Fibroblast of the conjunctiva (primary cell): Measurements from ENCODE around the gene C14orf119.

Experiments used
- DNase-seq: peaks from one replicate; pipeline ENCODE4 v3.0.0-alpha.2; 2010; ENCODE audit warnings: low read depth

The C14orf119 gene, protein sequence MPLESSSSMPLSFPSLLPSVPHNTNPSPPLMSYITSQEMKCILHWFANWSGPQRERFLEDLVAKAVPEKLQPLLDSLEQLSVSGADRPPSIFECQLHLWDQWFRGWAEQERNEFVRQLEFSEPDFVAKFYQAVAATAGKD

DNA sequence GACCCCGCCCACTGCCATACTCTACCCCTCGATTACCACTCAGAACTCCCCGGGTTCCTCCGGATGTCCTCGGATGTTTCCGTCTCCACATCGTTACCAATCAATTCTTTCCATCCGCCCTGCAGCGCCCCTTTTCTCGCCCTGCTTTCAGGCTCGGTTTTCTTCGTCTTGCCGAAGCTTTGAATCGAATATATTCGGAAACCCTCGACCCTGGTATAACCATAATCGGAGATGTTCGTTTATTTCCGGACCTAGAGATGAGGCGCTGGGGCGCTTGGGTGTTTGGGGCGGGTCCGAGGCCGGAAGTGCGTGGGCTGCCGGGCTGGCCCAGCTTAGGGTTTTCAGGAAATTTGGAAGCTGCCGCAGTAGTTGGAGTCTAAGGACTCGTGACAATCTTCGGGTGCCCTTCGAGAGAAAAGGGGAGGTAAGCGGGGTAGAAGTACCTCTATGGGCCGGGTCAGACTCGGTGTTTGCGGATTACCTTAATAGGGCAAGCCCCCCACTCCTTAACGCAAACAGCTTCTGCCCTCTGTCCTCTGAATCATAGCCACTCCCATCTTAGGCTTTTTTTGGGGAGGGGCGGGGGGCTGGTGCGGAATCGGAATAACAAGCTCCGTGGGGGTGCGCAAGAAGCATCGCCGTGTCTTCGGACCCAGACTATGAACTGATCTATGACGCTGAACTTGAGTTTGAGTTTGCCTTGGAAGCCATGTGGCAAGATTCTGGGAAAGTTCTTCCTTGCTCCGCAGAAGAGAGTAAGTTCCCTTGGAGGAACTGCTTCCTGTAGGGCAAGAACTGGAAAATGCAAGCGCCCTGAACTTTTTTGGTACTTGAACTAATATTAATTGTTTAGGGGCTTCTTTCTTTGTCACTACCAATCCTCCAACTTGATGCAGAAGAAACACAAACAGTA, at the start of gene C14orf119:
TSS of gene C14orf119 (plus strand) at position 310 of the 913 bp plus-strand sequence. CDS start 2,154 bp downstream, outside the sequence.
- DNase-seq: peak; percentile 99

DNA sequence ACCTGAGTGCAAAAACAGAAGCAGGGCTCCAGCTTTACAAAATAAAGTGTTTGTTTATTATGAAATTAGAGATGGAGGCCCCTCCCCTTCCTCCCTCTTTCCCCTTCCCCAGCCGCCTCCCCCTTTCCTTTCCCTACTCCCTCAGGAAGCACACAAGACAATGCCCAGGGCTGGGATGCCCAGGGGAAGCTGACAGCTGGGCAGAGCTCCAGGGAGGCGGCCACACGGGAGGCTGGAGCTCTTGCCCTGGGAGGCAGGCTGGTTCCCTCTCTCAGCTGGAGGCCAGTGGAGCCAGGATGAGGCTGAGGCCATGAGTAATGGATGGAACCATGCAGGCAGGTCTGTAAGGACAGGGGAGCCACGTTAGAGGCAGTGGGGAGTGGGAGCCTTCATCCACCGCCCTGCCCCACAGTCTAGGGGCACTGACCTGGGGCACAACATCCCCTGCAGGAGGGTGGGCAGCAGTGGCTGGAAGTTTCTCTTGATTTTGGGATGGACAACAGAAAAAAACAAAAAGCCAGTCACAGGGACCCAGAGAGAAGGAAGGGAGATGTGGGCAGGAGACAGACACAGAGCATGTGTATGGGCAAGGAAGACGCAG, 48.2 kb upstream of the C14orf119 start:
- no peak for DNase-seq

DNA sequence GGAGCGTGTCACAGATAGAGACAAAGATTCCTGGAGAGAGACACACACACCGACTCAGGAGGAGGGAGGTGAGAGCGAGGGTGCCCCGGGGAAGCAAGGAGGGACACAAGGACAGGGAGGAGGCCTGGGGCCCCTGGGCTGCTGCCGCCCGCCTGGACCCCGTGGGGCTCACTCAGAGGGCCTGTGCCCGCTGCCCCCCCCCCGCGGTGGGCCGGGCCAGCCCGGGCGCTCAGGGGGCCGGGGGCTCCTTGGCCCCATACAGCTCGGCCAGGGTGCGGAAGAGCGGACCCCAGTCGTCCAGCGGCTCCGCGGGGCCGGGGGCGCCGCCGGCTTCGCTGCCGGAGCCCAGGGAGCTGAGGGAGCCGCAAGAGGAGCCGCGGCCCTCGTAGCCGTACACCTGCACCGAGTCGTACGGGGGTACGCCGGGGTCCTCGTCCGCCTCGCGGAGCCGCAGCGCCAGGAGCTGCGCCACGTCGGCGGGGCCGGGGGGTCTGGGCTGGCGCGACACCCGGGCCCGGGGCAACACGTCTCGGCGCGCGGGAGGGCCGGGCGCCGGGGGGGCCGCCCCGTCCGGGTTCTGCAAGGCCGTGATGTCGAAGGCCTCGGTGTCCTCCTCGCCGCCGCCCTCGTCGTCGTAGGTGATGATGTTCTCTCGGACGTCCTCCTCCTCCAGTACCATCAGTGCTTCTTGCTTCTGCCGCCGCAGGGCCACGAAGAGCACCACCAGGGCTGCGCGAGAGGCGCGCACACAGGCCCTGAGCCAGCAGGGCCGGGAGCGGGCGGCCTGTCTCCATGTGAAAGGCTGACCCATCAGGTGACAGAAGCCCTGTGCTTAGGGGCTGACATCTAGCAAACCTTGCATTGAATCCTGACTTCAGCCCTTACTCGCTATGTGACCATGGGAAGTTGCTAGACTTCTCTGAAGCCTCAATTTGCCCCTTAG, 47.3 kb upstream of the C14orf119 start:
- DNase-seq: no peak

DNA sequence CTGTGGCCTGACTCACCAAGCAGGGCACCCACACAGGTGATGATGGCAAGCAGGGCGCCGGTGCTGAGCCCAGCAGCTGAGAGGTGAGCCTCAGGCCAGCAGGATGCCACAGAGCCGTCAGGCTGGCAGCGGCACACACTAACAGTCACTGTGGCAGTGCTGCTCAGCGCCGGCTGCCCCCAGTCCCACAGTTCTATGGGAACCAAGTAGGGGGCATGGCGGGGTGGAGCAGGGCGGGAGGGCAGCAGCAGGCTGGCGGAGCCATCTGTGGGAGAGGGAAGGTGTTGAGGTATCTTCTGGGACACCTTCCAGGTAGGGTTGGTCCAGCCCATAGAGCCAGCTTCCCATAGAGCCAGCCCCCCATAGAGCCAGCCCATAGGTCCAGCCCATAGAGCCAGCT, 46.3 kb upstream of the C14orf119 start:
- DNase-seq: no peak

DNA sequence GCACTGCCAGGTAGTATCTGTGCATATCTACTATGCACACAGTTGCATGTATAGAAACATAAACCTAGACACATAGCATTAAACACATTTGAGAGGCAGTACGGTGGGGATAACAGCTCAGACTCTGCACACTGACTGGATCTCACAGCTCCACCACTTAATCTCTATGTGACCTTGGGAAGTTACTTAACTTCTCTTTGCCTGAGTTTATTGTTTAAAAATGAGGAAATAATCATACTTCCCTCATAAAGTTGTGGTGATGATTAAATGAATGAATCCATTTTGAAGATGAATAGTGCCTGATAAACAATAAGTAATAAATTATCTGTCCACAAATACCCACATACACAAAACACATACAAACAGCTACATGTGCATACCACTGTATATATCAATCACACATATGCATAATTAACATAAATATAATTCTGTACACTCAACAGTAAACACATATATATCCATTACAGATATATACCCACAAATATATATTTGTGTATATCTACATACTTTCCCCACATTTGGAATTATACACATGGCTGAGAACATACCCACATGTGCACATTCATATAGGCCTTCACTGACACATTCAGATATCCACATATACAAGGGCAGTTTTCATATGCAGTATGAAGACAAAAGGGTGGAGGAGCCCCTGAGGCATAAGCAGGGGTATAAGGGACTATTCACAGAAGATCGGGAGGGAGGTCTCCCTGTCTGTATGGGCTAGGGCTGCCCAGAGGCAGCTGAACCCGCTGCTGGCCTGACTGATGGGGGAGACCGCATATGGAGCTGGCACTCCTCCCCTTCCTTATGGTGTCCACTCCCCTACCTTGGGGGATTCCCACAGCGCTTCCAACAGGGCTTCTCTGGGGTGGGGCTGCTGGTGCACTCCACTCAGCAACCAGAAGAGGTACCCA, 43.9 kb upstream of the C14orf119 start:
- DNase-seq: no peak

DNA sequence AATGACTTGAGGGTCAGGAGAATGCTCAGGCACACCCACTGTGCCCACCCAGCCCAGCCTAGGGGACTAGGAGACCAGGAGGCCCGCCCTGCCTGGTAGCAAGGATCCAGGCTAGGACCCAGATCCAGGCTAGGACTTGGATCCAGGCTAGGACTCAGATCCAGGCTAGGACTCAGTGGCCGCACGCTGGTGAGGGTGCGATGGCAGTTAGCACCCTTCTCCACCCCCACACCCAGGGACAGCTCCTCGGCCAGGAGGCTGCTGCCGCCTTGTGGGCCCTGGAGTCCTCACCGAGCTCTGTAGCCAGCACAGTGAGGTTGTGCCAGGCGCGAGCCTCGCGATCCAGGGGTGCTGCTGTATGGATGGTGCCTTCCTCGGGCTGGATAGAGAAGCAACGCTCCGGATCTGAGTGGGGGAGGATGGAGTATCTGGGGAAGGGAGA, 43.1 kb upstream of the C14orf119 start:
- DNase-seq: no peak

DNA sequence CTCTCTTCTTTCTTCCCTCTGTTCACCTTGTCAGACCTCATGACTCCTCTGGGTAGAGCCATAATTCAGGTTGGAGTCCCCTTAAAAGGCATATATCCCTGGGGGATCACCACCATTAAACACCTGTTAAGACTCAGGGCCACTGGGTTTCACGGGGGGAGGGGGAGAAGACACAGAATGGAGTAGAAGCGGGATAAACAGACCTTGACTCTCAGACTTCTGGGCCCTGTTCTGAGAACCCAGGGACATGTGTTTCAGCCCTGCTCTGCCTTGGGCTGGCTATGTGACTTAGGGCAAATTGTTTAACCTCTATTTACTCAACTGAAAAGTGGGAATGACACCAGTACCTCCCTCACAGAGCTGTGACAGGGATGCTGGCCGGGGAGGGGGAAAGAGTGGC, 42.6 kb upstream of the C14orf119 start:
- DNase-seq: no peak

DNA sequence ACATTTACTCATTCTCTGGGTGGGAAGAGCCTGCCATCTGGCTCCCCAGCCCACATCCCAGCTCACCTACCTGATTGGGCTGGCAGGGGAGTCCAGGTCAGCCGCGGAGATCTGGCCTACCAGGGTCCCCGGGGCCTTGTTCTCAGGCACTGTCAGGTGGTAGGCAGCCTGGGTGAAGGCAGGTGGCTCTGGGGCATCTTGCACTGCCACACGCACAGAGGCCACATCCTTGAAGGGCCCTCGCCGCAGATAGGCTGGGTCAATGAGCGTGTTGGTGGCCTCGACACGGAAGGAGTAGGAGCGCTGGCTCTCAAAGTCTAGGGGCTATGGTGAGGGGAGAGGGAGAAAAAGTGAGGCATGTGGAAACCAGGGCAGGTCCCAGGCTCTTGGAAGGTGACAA, 41.9 kb upstream of the C14orf119 start:
- no peak for DNase-seq

DNA sequence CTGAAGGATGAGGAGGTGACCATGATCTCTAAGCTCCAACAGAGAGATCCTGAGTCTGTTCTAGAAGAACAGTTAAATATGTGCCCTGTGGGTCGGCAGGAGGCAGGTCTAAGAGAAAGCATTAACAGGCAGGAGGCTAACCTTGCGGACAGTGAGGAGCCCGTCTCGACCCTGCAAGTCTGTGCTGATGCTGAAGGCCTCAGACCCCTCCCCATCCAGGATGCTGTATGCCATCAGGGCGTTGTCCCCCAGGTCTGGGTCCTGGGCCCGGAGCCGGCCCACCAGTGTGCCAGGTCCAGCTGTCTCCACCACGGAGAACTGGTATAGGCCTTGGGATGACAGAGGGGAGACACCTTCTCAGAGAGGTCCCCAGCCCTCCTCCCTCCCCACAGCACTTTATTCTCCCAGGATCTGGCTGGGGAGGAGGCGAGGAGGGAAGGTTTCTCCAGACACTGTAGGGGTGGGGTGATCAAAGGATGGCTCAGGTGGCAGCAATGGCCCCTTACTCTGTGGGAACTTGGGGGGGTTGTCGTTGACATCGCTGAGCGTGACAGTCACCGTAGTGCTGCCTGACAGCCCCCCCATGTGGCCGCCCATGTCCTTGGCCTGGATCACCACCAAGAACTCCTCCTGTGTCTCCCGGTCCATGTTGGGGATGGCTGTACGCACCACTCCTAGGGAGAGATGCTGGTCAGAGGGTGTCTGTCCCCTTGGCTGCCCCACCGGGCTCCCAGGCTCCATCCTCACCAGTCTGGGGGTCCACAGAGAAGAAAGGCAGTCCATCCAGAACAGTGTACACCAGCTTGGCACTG, 41.1 kb upstream of the C14orf119 start:
- DNase-seq: no peak

DNA sequence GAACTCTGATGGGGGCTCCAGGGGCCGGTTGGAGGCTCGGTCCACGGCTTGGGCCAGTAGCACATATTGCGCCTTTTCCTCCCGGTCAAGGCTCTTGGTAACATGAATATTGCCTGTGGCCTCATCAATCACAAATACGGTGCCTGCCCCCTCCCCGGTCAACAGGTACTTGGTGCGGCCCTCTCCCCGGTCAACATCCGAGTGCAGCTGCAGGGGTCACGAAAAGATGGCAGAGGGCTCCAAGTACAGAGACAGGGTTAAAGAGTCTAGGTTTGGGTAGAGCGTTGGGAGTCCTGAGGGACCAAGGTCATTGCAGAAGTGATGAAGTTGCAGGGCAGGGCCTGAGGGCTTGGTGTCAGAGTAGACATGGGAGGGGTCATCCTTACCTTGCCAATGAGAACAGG, 40.2 kb upstream of the C14orf119 start:
- DNase-seq: no peak

DNA sequence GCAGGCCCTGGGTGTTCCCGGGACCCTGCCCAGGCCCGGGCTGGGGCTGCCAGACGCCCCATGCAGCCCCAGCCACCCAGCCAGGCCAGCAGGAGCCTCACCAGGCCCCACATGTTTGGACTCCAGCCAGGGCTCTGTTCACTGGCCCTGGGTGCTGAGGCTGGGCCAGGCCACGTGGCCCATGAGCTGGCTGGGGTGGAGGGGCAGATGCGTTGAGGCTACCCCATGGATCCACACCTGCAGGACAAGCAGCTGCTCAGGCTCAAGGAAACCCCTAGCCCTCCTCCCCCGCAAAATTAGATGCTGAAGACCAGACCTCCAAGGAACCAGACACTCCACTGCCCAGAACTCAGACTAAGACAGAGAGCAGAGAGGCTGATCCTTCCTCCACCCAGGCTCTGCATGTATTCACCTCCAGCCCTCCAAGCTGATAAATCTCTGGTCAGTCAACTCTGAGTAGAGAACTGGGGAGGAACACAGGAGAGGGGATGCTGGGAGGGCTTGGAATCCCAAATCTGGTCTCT, 39.6 kb upstream of the C14orf119 start:
- no peak for DNase-seq

DNA sequence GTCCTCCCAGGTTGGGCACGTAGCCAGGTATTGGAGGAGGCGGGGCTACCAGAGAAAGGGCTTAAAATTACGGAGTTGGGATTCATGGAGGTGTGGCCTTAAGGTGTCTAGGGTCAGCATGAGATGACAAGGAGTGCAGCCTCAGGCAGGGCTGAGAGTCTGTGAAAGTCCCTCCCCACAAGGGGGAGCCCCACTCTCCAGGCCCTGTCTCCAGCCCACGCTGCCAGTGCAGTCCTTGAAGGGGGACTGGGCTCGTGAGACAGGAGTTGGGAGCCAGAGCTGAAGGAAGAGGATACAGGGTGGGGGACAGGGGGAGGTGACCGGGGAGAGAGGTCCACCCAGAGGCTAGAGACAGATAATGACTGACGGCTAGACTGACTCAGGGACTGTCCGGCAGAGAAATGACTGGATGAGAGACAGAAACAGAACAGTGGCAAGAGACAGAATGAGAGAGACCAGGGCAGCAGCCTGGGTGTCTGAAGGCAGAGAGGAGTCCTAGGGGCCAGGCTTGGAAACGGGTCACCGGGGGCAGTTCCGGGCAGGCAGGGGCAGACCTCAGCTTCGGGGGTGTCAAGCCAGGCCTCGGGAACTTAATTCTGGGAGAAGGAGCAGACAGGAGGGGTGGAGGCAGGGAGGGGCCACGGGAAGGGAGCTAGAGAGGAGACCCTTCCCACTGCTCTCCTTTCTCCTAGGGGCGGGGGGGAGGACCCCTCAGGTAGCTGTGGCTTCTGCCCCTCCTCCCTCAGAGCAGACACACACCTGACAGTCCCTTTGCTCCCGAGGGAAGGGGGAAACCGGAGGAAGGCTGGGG, 39.0 kb upstream of the C14orf119 start:
- DNase-seq: no peak

DNA sequence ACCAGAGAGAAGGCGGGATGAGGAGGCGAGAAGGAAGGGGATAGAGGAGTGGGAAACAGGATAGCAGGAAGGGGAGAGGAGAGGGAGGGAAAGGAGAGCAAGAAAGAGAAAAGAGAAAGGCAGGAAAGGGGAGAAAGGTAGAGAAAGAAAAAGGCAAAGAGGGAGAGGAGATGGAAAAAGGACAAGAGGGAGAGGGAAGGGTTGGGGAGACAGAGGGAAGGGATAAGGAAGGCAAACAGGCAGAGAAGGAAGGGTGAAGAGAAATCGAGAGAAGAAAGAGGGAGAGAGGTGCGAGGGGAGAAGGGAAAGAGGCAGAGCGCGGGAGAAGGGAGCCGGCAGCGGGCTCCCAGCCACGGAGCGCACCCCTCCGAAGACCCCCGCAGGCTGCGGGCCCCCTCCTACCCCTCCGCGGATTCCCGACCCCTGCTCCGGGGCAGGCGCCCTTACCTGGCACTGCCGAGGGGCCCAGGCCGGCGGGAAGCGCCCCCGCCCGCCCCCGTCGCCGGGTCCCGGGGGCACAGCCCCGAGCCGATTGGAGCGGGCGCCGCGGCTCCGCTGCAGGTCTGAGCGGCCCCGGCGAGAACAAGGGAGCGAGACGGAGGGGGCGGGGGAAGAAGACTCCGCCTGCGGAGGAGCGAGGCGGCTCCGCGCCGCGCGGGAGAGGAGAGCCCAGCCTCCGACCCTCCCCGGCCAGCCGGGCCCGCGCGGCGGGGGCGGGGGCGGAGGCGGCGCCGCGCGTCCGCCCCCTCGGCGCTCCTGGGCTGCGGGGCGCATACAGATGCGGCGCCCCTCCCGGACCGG, 38.1 kb upstream of the C14orf119 start, which contains the start of gene CDH24:
TSS of gene CDH24 (minus strand) at position 565 of the 801 bp plus-strand sequence. CDS start 1,787 bp downstream, outside the sequence.
- no peak for DNase-seq

DNA sequence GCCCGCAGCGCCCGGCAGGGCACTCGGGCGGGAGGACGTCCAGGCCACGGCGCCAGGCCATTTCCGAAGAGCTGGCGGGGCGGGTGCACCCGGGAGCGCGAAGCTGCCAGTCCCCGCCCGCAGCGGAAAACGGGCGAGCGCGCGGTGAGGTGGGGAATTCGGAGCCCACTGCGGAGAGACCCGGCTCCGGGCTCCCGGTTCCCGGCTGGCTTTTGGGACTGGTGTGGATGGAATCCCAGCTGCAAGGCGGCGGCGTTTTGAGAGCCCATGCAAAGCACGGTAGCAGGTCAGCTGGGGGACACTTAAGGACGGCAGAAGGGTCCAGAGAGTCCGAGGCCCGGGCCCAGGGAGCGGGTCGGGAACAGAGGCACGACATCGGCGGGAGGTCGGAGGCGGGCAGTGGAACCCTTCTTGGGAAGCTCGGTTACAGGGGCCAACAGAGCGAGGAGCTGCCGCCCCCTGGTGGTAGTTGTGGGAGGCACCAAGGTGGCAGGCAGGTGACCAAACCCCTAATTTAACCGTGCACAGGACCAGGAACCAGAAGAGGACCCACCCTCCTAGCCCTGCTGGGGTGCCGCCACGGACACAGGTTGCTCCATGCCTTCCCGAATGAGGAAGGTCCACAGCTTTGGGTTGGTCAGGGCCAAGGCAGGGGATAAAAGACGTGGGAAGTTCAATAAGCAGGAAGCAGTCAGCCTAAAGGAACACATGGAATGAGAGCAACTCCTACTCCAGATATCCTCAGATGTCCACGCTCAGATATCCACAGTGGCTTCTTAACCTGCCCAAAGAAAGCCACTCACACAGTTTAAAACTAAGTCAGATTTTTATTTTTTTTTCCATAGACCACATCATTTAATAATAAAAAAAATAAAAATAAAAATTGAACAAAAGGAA, 37.3 kb upstream of the C14orf119 start:
- DNase-seq: peak; percentile 75

DNA sequence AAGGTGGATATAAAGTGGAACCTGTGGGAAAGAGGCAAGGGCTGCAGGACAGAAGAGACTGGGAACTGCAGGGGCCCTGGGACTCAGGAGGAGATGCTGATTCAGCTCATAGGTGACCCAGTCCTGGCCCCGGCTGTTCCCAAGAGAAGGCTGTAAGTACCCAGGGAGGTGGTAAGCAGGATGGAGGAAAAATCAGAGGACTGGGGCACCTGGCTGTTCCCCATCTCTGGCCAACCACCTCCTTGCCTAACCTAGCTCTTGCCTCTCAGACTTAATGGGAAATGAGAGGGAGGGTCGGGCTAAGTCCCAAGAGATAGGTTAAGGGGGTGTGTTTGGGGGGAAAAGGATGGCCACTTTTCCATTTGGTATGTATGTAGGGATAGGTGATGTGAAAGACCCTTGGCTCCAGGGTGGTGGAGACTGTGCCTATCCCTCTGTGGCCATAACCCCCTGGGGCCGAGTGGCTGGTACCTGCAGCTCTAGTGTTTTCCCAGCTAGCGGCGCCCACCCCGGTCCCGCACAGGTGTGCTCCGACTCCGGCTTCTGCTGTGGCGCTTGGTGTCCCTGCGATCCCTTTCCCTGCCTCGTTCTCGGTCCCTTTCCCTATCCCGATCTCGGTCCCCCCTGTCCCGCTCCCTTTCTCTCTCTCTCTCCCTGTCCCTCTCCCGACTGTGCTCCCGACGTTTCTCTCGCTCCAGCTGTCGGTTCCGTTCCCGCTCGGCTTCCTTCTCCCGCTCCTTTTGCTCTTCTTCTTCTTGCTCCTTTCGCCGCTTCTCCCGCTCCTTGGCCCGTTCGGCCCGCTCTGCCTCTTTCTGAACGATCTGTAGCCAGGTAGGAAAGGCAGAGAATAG, 36.4 kb upstream of the C14orf119 start:
- no peak for DNase-seq
